ENCODE data around the gene ADAMTS4. TPM values are rescaled to one million over a fixed set of nuclear protein-coding genes. Genes with fewer than 3 reads are reported as not detected.
A peak's percentile ranks its signal among the peaks of the same experiment; 100 is the strongest.

Gene ADAMTS4
- total and polyA plus RNA-seq, 12 donors, result 1.7 to 86.1 (median 13.2) TPM

- Histone ChIP-seq H3K27me3 (no peaks in the 10 kb centered on the region), H3K4me3 (no peak overlapping the region), H3K4me1 (peaks cover 3 to 51% (median 36%) of the 10 kb centered on the region in 9 donors), H3K27ac (peak overlapping the region in 8 of 10 donors; percentile 32 to 70 (median 57)), H3K9me3 (no peaks in the 10 kb centered on the region), H3K36me3 (peaks cover 0 to 77% (median 29%) of the 10 kb centered on the region in 9 donors)
- ATAC-seq, result no peak
- WGBS, 2 donors, result 93% methylated on average over 11 of the region's 11 CpGs
- intact Hi-C loops (cut with DNase I), result no loop called here
- TF ChIP-seq CTCF (IDR thresholded peaks at IDR 0.05), result no peak
- DNase-seq, result no peak
Observed at GRCh38 chr1:161173711-161174110, 25.1 kb downstream of the ADAMTS4 start.

- H3K27me3 ChIP-seq, result no peaks in the 10 kb centered on the region
- no peak overlapping the region for H3K4me3 ChIP-seq
- DNase-seq (peak in 1 of 2 donors; percentile 54), ATAC-seq (peak in 1 of 8 donors; percentile 13)
- TF ChIP-seq CTCF (IDR thresholded peaks at IDR 0.05), result no peak
- H3K9me3 ChIP-seq, result no peaks in the 10 kb centered on the region
- peaks cover 0 to 85% (median 29%) of the 10 kb centered on the region in 9 donors for H3K36me3 ChIP-seq
- peaks cover 3 to 48% (median 36%) of the 10 kb centered on the region in 9 donors for H3K4me1 ChIP-seq
- intact Hi-C loops (cut with DNase I), result no loop called here
- WGBS, 2 donors, result 24% methylated on average over 4 of the region's 4 CpGs
- peak overlapping the region in 9 of 10 donors; percentile 32 to 70 (median 56) for H3K27ac ChIP-seq
Observed at GRCh38 chr1:161172776-161173376, 26.0 kb downstream of the ADAMTS4 start.

GRCh38 chr1:161172349-161172748 lies 26.5 kb downstream of the ADAMTS4 start:
- no peak for DNase-seq
- ATAC-seq, result no peak
- intact Hi-C loops (cut with DNase I), result no loop called here
- no peak for TF ChIP-seq CTCF (IDR thresholded peaks at IDR 0.05)
- no peaks in the 10 kb centered on the region for H3K9me3 ChIP-seq
- H3K27ac ChIP-seq, result peak overlapping the region in 9 of 10 donors; percentile 32 to 70 (median 56)
- H3K27me3 ChIP-seq, result no peaks in the 10 kb centered on the region
- peaks cover 0 to 85% (median 29%) of the 10 kb centered on the region in 9 donors for H3K36me3 ChIP-seq
- peaks cover 3 to 48% (median 35%) of the 10 kb centered on the region in 9 donors for H3K4me1 ChIP-seq
- 57 to 91% methylated on average over 1 of the region's 1 CpG for WGBS, 2 donors
- H3K4me3 ChIP-seq, result no peak overlapping the region

- H3K27me3 ChIP-seq, result no peaks in the 10 kb centered on the region
- H3K4me3 ChIP-seq, result no peak overlapping the region
- peaks cover 0 to 85% (median 29%) of the 10 kb centered on the region in 9 donors for H3K36me3 ChIP-seq
- no peak for TF ChIP-seq CTCF (IDR thresholded peaks at IDR 0.05)
- peak overlapping the region in 7 of 10 donors; percentile 11 to 58 (median 41) for H3K27ac ChIP-seq
- intact Hi-C loops (cut with DNase I), result no loop called here
- WGBS, 2 donors, result 86 to 88% methylated on average over 12 of the region's 12 CpGs
- H3K9me3 ChIP-seq, result no peaks in the 10 kb centered on the region
- DNase-seq (no peak), ATAC-seq (no peak)
- peaks cover 7 to 53% (median 40%) of the 10 kb centered on the region in 9 donors for H3K4me1 ChIP-seq
Observed at GRCh38 chr1:161171696-161172095, 27.2 kb downstream of the ADAMTS4 start.

All from heart right ventricle (tissue), 16 donors.